ENCODE data around the gene ZFR2.

Gene ZFR2

GRCh38 chr19:3785938-3786824 is 82.7 kb downstream of the ZFR2 start, which contains the start of gene MATK:
TSS of gene MATK (minus strand) at chr19:3786381. CDS start at chr19:3785135, 1,246 bp downstream.
- no peak for DNase-seq

GRCh38 chr19:3785451-3785937 is 83.3 kb downstream of the ZFR2 start:
- DNase-seq = no peak

GRCh38 chr19:3784607-3785450 is 84.0 kb downstream of the ZFR2 start:
- no peak for DNase-seq

GRCh38 chr19:3783660-3784584 is 84.9 kb downstream of the ZFR2 start:
- DNase-seq = no peak

- no peak for DNase-seq
Observed at GRCh38 chr19:3782903-3783302, 85.9 kb downstream of the ZFR2 start.

GRCh38 chr19:3782330-3782729 is 86.5 kb downstream of the ZFR2 start:
- no peak for DNase-seq

GRCh38 chr19:3781603-3782002 is 87.2 kb downstream of the ZFR2 start:
- no peak for DNase-seq

- no peak for DNase-seq
Observed at GRCh38 chr19:3780786-3781304, 88.0 kb downstream of the ZFR2 start.

- DNase-seq = no peak
Observed at GRCh38 chr19:3778899-3779723, 89.7 kb downstream of the ZFR2 start.

- no peak for DNase-seq
Observed at GRCh38 chr19:3778104-3778867, 90.6 kb downstream of the ZFR2 start.

GRCh38 chr19:3776479-3777040 is 92.3 kb downstream of the ZFR2 start:
- DNase-seq = no peak

GRCh38 chr19:3775831-3776230 is 93.0 kb downstream of the ZFR2 start:
- DNase-seq = no peak

GRCh38 chr19:3775374-3775711 is 93.5 kb downstream of the ZFR2 start:
- no peak for DNase-seq

GRCh38 chr19:3774621-3775373 is 94.0 kb downstream of the ZFR2 start:
- no peak for DNase-seq

- no peak for DNase-seq
Observed at GRCh38 chr19:3773814-3774515, 94.9 kb downstream of the ZFR2 start.

- DNase-seq = no peak
Observed at GRCh38 chr19:3771906-3772455, 96.9 kb downstream of the ZFR2 start, which contains the start of gene RAX2. TSS of gene RAX2 (minus strand) at chr19:3772228. CDS start at chr19:3771742, 486 bp downstream.

GRCh38 chr19:3771000-3771905 is 97.6 kb downstream of the ZFR2 start:
- DNase-seq = no peak
